Stimulated activated naive CD8-positive, alpha-beta T cell treated with anti-CD3 and anti-CD28 coated beads, Interleukin-15, amount 100 ng/mL, for 72 hours (primary cell): Measurements from ENCODE around the gene OTOG.

Source experiments
- ATAC-seq: fragments of 150-1000 bp; cut with Tn5 transposase; 2 replicates; pipeline ENCODE4 v1.10.0; 2021; ENCODE audit warnings: mild to moderate bottlenecking, moderate library complexity
- DNase-seq, 2 donors: peaks; one replicate each; pipeline ENCODE4 v3.0.0; 2021 to 2022
- H3K27ac Mint-ChIP-seq, 2 donors: one replicate each; pipeline ENCODE4 v1.8.0; 2022; ENCODE audit warnings: mild to moderate bottlenecking in 2 of 2, mixed read lengths in 2 of 2, moderate library complexity in 2 of 2
- H3K27me3 Mint-ChIP-seq: one replicate; pipeline ENCODE4 v1.8.0; 2022; ENCODE audit warnings: mixed read lengths
- H3K4me1 Mint-ChIP-seq: one replicate; pipeline ENCODE4 v1.8.0; 2022; ENCODE audit warnings: mild to moderate bottlenecking, mixed read lengths
- H3K4me3 Mint-ChIP-seq, 2 donors: one replicate each; pipeline ENCODE4 v1.8.0; 2022; ENCODE audit warnings: mild to moderate bottlenecking in 2 of 2, mixed read lengths in 2 of 2, moderate library complexity in 1 of 2
- H3K9me3 Mint-ChIP-seq, 2 donors: one replicate each; pipeline ENCODE4 v1.8.0; 2022; ENCODE audit warnings: mixed read lengths in 2 of 2

The OTOG gene

GRCh38 chr11:17543574-17544180 is 3.4 kb upstream of the OTOG start:
- no peak overlapping the region for H3K4me3 Mint-ChIP-seq
- DNase-seq, result no peak
- H3K27me3 Mint-ChIP-seq, result peaks cover 62% of the 10 kb centered on the region
- H3K9me3 Mint-ChIP-seq, result no peaks in the 10 kb centered on the region
- no peak overlapping the region for H3K27ac Mint-ChIP-seq
- ATAC-seq, result no peak
- peaks cover 6% of the 10 kb centered on the region for H3K4me1 Mint-ChIP-seq

- Mint-ChIP-seq H3K4me3 (peak within 1 kb of the TSS; percentile 5 to 68), H3K4me1 (peaks cover 8% of the 10 kb centered on the region), H3K27ac (peak within 1 kb of the TSS in 1 of 2 donors; percentile 3), H3K9me3 (no peaks in the 10 kb centered on the region), H3K27me3 (peaks cover 66% of the 10 kb centered on the region)
- peak; percentile 54 for ATAC-seq
- peak; percentile 21 to 33 for DNase-seq
These were observed 2.9 kb upstream of the OTOG start, which contains the start of gene USH1C for GRCh38 chr11:17544181-17544622. Gene USH1C, minus strand, starts transcription at chr11:17544416. Its CDS starts 109 bp downstream, at chr11:17544307.

GRCh38 chr11:17546240-17546639 is 819 bp upstream of the OTOG start:
- ATAC-seq (no peak), DNase-seq (no peak)
- Mint-ChIP-seq H3K4me1 (peaks cover 21% of the 10 kb centered on the region), H3K9me3 (no peaks in the 10 kb centered on the region), H3K27me3 (peaks cover 71% of the 10 kb centered on the region), H3K27ac (no peak overlapping the region), H3K4me3 (no peak overlapping the region)

- peaks cover 25% of the 10 kb centered on the region for H3K4me1 Mint-ChIP-seq
- H3K27me3 Mint-ChIP-seq, result peaks cover 61% of the 10 kb centered on the region
- ATAC-seq (no peak), DNase-seq (no peak)
- no peak overlapping the region for H3K4me3 Mint-ChIP-seq
- no peaks in the 10 kb centered on the region for H3K9me3 Mint-ChIP-seq
- no peak overlapping the region for H3K27ac Mint-ChIP-seq
These were observed 873 bp downstream of the OTOG start for GRCh38 chr11:17547932-17548331.

- Mint-ChIP-seq H3K4me3 (no peak overlapping the region), H3K4me1 (peaks cover 25% of the 10 kb centered on the region), H3K9me3 (no peaks in the 10 kb centered on the region), H3K27me3 (peaks cover 58% of the 10 kb centered on the region), H3K27ac (no peak overlapping the region)
- DNase-seq, result no peak
- ATAC-seq, result no peak
These were observed 1.4 kb downstream of the OTOG start for GRCh38 chr11:17548444-17548843.

GRCh38 chr11:17550450-17551346 is 3.6 kb downstream of the OTOG start:
- H3K27me3 Mint-ChIP-seq, result peaks cover 36% of the 10 kb centered on the region
- DNase-seq (no peak), ATAC-seq (peak; percentile 72)
- H3K9me3 Mint-ChIP-seq, result no peaks in the 10 kb centered on the region
- H3K27ac Mint-ChIP-seq, result peak overlapping the region in 1 of 2 donors; percentile 3
- no peak overlapping the region for H3K4me3 Mint-ChIP-seq
- peaks cover 19% of the 10 kb centered on the region for H3K4me1 Mint-ChIP-seq

GRCh38 chr11:17551347-17552040 is 4.4 kb downstream of the OTOG start:
- peaks cover 28% of the 10 kb centered on the region for H3K27me3 Mint-ChIP-seq

GRCh38 chr11:17552041-17552355 is 4.9 kb downstream of the OTOG start:
- Mint-ChIP-seq H3K9me3 (no peaks in the 10 kb centered on the region), H3K4me1 (peaks cover 19% of the 10 kb centered on the region), H3K27ac (no peak overlapping the region), H3K4me3 (no peak overlapping the region), H3K27me3 (peaks cover 23% of the 10 kb centered on the region)
- no peak for DNase-seq
- ATAC-seq, result peak; percentile 2

More at GRCh38 chr11:17551347-17552040, 4.4 kb downstream of the OTOG start:
- no peaks in the 10 kb centered on the region for H3K9me3 Mint-ChIP-seq
- no peak for DNase-seq
- H3K27ac Mint-ChIP-seq, result peak overlapping the region in 1 of 2 donors; percentile 9
- peaks cover 19% of the 10 kb centered on the region for H3K4me1 Mint-ChIP-seq
- no peak overlapping the region for H3K4me3 Mint-ChIP-seq
- ATAC-seq, result no peak

GRCh38 chr11:17552392-17553248 is 5.6 kb downstream of the OTOG start:
- no peak for DNase-seq
- no peaks in the 10 kb centered on the region for H3K9me3 Mint-ChIP-seq
- peak overlapping the region in 1 of 2 donors; percentile 59 for H3K27ac Mint-ChIP-seq
- ATAC-seq, result peak; percentile 55
- H3K27me3 Mint-ChIP-seq, result peaks cover 17% of the 10 kb centered on the region
- peaks cover 19% of the 10 kb centered on the region for H3K4me1 Mint-ChIP-seq
- no peak overlapping the region for H3K4me3 Mint-ChIP-seq

- ATAC-seq (no peak), DNase-seq (no peak)
- Mint-ChIP-seq H3K4me1 (peaks cover 19% of the 10 kb centered on the region), H3K9me3 (no peaks in the 10 kb centered on the region), H3K27me3 (peaks cover 11% of the 10 kb centered on the region), H3K4me3 (no peak overlapping the region), H3K27ac (no peak overlapping the region)
These were observed 6.1 kb downstream of the OTOG start for GRCh38 chr11:17553249-17553546.

- no peak for DNase-seq
- no peaks in the 10 kb centered on the region for H3K9me3 Mint-ChIP-seq
- no peak overlapping the region for H3K4me3 Mint-ChIP-seq
- ATAC-seq, result no peak
- H3K27ac Mint-ChIP-seq, result no peak overlapping the region
- peaks cover 14% of the 10 kb centered on the region for H3K4me1 Mint-ChIP-seq
- H3K27me3 Mint-ChIP-seq, result peaks cover 2% of the 10 kb centered on the region
These were observed 7.4 kb downstream of the OTOG start for GRCh38 chr11:17554487-17554886.

- Mint-ChIP-seq H3K9me3 (no peaks in the 10 kb centered on the region), H3K4me3 (no peak overlapping the region), H3K4me1 (no peaks in the 10 kb centered on the region), H3K27me3 (peaks cover 8% of the 10 kb centered on the region), H3K27ac (no peak overlapping the region)
- no peak for DNase-seq
- ATAC-seq, result no peak
These were observed 9.9 kb downstream of the OTOG start for GRCh38 chr11:17556999-17557398.

- DNase-seq, result no peak
- H3K4me1 Mint-ChIP-seq, result no peaks in the 10 kb centered on the region
- H3K27me3 Mint-ChIP-seq, result peaks cover 8% of the 10 kb centered on the region
- no peak overlapping the region for H3K4me3 Mint-ChIP-seq
- H3K9me3 Mint-ChIP-seq, result no peaks in the 10 kb centered on the region
- H3K27ac Mint-ChIP-seq, result no peak overlapping the region
- no peak for ATAC-seq
These were observed 11.1 kb downstream of the OTOG start for GRCh38 chr11:17558025-17558780.

- Mint-ChIP-seq H3K27me3 (peaks cover 8% of the 10 kb centered on the region), H3K9me3 (no peaks in the 10 kb centered on the region), H3K4me3 (no peak overlapping the region), H3K27ac (no peak overlapping the region), H3K4me1 (no peaks in the 10 kb centered on the region)
- ATAC-seq, result peak; percentile 26
- DNase-seq, result peak in 1 of 2 donors; percentile 5
These were observed 11.9 kb downstream of the OTOG start for GRCh38 chr11:17558916-17559315.
